Chondrocyte (in vitro differentiated cells): Measurements from ENCODE around the gene MCCD1. TPM values are rescaled to one million over a fixed set of nuclear protein-coding genes. Genes with fewer than 3 reads are reported as not detected.

Experiments used
- DNase-seq: peaks from one replicate; pipeline ENCODE4 v3.0.0; 2021; ENCODE audit warnings: mixed read lengths, low spot score
- H3K27ac Mint-ChIP-seq: one replicate; pipeline ENCODE4 v1.8.0; 2021; ENCODE audit warnings: mild to moderate bottlenecking, moderate library complexity, mixed read lengths; ENCODE audit not compliant: unreplicated experiment
- H3K27me3 Mint-ChIP-seq: 2 replicates; pipeline ENCODE4 v1.8.0; 2021; ENCODE audit warnings: low read depth, mixed read lengths
- H3K36me3 Mint-ChIP-seq: 2 replicates; pipeline ENCODE4 v1.8.0; 2021; ENCODE audit warnings: low read depth, mixed read lengths
- H3K4me1 Mint-ChIP-seq: 2 replicates; pipeline ENCODE4 v1.8.0; 2021; ENCODE audit warnings: low read depth, mild to moderate bottlenecking, mixed read lengths
- H3K4me3 Mint-ChIP-seq: one replicate; pipeline ENCODE4 v1.8.0; 2021; ENCODE audit warnings: mild to moderate bottlenecking, moderate library complexity, mixed read lengths; ENCODE audit not compliant: unreplicated experiment
- H3K9me3 Mint-ChIP-seq: 2 replicates; pipeline ENCODE4 v1.8.0; 2021; ENCODE audit warnings: low read depth, mixed read lengths
- total RNA-seq: library from RNA; stranded (reverse); gene quantifications from 3 replicates; pipeline ENCODE4 v1.2.1, GENCODE V29; 2021
- TF ChIP-seq, protein P1 (sequence below): fragments of 200-600 bp; sonication (generic); IDR thresholded peaks from 2 replicates; pipeline ENCODE4 v1.5.0; 2021; ENCODE audit warnings: antibody characterized with exemption, mild to moderate bottlenecking, moderate library complexity

Gene MCCD1
- total RNA-seq, 1 donor from 2014 or later, result not detected

- H3K4me1 Mint-ChIP-seq, result peaks cover 7% of the 10 kb centered on the region
- TF ChIP-seq, protein P1, sequence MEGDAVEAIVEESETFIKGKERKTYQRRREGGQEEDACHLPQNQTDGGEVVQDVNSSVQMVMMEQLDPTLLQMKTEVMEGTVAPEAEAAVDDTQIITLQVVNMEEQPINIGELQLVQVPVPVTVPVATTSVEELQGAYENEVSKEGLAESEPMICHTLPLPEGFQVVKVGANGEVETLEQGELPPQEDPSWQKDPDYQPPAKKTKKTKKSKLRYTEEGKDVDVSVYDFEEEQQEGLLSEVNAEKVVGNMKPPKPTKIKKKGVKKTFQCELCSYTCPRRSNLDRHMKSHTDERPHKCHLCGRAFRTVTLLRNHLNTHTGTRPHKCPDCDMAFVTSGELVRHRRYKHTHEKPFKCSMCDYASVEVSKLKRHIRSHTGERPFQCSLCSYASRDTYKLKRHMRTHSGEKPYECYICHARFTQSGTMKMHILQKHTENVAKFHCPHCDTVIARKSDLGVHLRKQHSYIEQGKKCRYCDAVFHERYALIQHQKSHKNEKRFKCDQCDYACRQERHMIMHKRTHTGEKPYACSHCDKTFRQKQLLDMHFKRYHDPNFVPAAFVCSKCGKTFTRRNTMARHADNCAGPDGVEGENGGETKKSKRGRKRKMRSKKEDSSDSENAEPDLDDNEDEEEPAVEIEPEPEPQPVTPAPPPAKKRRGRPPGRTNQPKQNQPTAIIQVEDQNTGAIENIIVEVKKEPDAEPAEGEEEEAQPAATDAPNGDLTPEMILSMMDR, result no peak
- peak overlapping the region; percentile 4 for H3K27ac Mint-ChIP-seq
- H3K36me3 Mint-ChIP-seq, result peaks cover 15% of the 10 kb centered on the region
- H3K9me3 Mint-ChIP-seq, result peaks cover 5% of the 10 kb centered on the region
- H3K27me3 Mint-ChIP-seq, result peaks cover 2% of the 10 kb centered on the region
- DNase-seq, result no peak
- H3K4me3 Mint-ChIP-seq, result no peak overlapping the region
Observed at GRCh38 chr6:31525932-31526591, 2.7 kb upstream of the MCCD1 start.

- peak overlapping the region; percentile 81 for H3K27ac Mint-ChIP-seq
- DNase-seq, result no peak
- peaks cover 24% of the 10 kb centered on the region for H3K36me3 Mint-ChIP-seq
- H3K27me3 Mint-ChIP-seq, result no peaks in the 10 kb centered on the region
- H3K4me1 Mint-ChIP-seq, result peaks cover 7% of the 10 kb centered on the region
- H3K9me3 Mint-ChIP-seq, result no peaks in the 10 kb centered on the region
- H3K4me3 Mint-ChIP-seq, result no peak overlapping the region
- TF ChIP-seq, protein P1, result no peak
Observed at GRCh38 chr6:31528307-31528777, 420 bp upstream of the MCCD1 start.

DNA sequence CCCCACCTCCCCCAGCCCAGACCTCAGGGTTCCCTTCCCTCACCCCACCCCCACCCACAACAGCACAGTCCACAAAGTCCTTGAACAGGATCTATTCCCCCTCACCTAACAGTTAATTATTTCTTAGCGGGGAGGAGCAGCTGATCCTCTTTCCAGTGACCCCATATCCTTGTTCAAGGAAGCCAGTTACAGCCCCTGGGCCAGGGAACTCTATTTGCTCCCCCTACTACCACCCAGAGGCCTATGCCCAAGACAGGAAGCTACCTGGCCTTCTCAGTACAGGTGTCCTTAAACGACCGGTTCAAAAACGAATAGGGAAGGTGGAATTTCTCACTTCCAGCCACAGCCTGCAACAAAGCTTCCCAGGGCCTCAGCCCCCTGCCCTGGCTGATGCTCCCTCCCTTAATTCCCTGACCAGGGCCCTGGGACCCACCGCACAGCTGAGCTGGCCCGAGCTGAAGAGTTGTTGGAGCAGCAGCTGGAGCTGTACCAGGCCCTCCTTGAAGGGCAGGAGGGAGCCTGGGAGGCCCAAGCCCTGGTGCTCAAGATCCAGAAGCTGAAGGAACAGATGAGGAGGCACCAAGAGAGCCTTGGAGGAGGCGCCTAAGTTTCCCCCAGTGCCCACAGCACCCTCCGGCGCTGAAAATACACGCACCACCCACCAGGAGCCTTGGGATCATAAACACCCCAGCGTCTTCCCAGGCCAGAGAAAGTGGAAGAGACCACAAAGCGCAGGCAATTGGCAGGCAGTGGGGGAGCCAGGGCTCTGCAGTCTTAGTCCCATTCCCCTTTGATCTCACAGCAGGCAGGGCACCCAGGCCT, 778 bp downstream of the MCCD1 start:
- TF ChIP-seq, protein P1, result no peak
- H3K9me3 Mint-ChIP-seq, result no peaks in the 10 kb centered on the region
- H3K27ac Mint-ChIP-seq, result no peak overlapping the region
- peaks cover 30% of the 10 kb centered on the region for H3K36me3 Mint-ChIP-seq
- peaks cover 7% of the 10 kb centered on the region for H3K4me1 Mint-ChIP-seq
- H3K27me3 Mint-ChIP-seq, result no peaks in the 10 kb centered on the region
- H3K4me3 Mint-ChIP-seq, result no peak overlapping the region
- DNase-seq, result no peak

- TF ChIP-seq, protein P1, result no peak
- Mint-ChIP-seq H3K4me3 (no peak overlapping the region), H3K27ac (peak overlapping the region; percentile 30), H3K36me3 (peaks cover 39% of the 10 kb centered on the region), H3K9me3 (no peaks in the 10 kb centered on the region), H3K27me3 (no peaks in the 10 kb centered on the region), H3K4me1 (peaks cover 7% of the 10 kb centered on the region)
- no peak for DNase-seq
Observed at GRCh38 chr6:31530659-31531058, 1.9 kb downstream of the MCCD1 start.

GRCh38 chr6:31531162-31531561, 2.4 kb downstream of the MCCD1 start:
- Mint-ChIP-seq H3K27me3 (no peaks in the 10 kb centered on the region), H3K9me3 (no peaks in the 10 kb centered on the region), H3K27ac (no peak overlapping the region), H3K4me1 (peaks cover 4% of the 10 kb centered on the region), H3K36me3 (peaks cover 44% of the 10 kb centered on the region), H3K4me3 (no peak overlapping the region)
- TF ChIP-seq, protein P1, result no peak
- no peak for DNase-seq
